GM12874 (cell line): ENCODE data around the gene CYP19A1.

Experiments used
- TF ChIP-seq, protein P1 (sequence below): IDR thresholded peaks from 2 replicates; pipeline ENCODE4 v1.5.1; 2011; ENCODE audit warnings: low read depth, mild to moderate bottlenecking, control low read depth, low read length, moderate library complexity; ENCODE audit not compliant: insufficient read depth

Gene CYP19A1

DNA sequence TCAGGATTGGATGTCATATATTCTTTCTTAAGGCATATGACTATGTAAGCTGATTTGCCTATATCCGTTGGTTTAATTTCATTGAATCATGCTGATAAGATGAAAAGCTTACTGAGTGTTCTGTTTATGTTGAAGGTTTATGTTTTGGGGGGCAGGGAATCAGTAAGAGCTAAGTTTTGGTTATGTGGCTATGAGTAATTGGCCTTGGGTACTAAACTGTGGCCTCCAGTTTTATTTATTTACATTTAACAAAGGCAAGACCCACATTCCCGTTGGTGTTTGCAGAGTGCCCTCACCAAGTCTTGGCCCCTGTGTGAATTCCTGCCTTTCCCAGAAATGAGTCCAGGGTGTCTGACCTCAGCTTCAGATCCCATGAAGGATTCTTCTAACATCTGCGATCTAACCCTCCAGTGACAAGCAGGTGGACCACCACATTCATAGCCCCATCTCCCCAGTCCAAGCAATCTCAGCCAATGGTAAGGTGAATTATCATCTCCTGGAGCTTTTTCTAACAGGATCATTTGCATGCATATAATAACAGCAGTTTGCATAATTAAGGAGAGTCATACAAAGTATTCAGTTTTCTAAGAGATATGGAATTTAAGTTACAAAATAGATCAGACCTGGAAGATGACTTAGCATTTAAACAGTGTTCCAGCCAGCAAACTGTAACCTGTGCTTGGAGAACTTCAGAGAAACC, 30.5 kb upstream of the CYP19A1 start:
- TF ChIP-seq, protein P1, sequence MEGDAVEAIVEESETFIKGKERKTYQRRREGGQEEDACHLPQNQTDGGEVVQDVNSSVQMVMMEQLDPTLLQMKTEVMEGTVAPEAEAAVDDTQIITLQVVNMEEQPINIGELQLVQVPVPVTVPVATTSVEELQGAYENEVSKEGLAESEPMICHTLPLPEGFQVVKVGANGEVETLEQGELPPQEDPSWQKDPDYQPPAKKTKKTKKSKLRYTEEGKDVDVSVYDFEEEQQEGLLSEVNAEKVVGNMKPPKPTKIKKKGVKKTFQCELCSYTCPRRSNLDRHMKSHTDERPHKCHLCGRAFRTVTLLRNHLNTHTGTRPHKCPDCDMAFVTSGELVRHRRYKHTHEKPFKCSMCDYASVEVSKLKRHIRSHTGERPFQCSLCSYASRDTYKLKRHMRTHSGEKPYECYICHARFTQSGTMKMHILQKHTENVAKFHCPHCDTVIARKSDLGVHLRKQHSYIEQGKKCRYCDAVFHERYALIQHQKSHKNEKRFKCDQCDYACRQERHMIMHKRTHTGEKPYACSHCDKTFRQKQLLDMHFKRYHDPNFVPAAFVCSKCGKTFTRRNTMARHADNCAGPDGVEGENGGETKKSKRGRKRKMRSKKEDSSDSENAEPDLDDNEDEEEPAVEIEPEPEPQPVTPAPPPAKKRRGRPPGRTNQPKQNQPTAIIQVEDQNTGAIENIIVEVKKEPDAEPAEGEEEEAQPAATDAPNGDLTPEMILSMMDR = no peak

DNA sequence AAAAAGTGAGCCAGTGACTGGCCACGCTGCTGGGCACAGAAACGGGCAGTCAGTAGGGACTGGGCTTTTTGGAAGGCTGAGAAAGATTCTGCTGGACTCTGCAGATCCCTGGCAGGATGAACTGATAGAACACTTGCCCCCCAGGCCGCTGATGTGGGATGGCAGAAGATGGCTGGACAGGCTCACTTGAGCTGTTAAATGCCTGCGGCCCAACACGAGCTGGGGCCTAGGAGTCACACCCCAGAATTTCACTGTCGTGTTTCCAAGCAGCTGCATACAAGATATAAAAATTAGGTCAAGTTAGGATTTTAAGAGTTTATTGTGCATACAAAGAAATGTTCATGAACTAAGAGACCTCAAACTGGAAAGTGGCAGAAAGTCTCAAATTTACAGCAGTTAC, 29.9 kb upstream of the CYP19A1 start:
- TF ChIP-seq, protein P1 = no peak

DNA sequence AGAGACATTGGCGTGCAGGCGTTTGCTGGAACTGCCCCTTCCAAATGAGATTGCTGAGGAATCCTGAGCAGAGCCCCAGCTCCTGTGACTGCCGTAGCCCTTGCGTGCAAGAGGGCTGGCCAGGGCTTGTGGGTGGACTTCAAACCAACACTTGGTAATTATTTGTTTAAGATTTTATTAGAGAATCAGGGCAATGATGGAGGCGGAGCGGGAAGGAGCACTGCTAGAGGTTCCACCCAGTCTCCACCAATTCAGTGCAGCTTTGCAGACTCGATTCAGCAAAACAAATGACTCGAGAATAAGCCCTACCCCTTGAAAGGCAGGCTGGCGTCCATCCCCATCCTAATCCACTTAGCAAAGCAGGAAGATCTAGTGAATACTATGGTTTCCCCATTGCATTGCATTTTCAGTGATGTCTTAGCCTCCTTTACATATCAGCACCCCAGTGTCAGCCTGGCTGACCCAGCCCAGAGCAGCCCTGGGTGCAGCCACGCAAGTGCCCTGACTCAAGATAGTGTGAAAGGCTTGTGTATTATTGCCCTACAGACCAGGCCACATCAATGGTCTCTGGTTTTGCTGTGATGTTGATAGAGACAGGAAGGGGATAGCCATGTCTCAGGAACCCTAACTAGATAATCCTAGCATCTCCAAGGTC, 29.1 kb upstream of the CYP19A1 start:
- TF ChIP-seq, protein P1 = no peak

DNA sequence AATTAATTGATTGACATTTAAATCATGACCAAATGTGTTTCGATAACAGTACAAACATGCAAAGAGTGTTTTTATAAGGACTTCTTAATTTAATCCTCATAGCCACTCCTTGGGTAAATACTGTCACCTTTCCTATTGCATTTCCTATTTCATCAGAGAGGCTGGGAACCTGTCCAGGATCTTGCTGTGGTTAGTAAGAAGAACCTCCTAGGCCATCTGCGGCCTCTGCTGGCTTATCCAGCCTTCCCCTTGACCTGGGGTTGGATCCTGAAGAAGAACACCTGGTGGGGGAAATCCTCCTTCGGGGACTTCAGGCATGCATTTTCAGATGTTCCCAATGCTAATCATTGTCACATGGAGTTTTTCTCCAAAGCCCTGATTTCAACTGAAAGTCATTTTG, 28.5 kb upstream of the CYP19A1 start:
- TF ChIP-seq, protein P1 = no peak

DNA sequence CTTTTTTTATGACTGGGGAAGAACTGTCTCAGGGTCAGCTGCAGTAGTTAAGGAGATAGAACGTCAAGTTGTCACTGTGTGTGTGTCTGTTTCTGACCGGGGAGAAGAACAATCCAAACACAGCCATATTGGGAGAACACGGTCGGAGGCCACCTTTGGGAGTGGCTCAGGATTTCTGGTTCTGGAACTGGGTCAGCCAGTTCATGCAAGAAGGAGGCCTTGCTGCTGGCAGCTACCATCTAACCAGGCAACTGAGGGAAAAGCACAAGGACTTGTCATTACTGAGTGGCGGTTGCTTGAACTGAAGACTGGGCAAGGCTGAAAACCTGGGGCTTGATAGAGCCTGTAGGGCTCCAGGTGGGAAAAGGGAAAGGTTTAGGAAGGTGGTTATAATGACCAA, 27.7 kb upstream of the CYP19A1 start:
- TF ChIP-seq, protein P1 = no peak

DNA sequence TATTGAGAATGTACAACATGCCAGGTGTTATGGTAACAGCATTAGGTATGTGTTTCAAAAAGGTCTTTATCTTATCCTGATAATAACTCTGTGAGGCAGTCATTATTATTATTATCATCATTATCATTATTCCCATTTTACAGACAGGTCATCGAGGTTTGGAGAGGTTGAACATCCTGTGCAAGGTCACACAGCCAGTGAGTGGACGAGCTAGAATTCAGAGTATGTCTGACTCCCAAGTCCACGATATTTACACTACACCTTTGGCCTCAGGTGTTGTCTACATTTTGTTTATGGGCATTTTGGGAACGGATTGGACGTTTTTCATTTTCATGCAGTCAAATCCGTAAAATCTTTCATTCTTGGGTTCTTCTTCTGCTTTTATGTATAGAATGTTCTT, 27.0 kb upstream of the CYP19A1 start:
- TF ChIP-seq, protein P1 = no peak

DNA sequence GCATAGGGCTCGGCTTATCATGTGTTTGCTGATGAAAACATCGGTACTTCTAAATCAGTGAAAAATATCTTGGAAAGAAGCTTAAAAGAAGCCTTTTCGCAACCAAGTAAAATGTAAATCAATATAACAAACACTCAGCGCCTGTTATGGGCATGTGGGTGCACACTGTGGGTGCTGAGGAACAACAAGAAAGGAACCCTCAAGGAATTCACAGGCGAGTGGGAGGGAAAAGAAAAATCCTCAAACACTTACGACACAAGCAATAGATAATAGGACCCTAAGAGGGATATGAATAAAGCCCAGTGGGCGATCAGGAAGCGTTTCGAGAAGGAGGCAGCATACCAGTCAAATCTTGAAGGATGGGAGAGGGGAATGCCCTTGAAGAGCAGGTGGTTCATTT, 25.0 kb upstream of the CYP19A1 start:
- TF ChIP-seq, protein P1 = no peak
